ENCODE measurements around the gene TF.

TF gene

GRCh38 chr3:133829310-133829707 lies 83.1 kb downstream of the TF start:
- no peak overlapping the region for H3K4me3 ChIP-seq (ENCODE audit: low read length)
- TF ChIP-seq CTCF (IDR thresholded peaks at IDR 0.05; ENCODE audit: insufficient read depth, low read depth, low read length, missing control alignments) = no peak
- no peak for DNase-seq (ENCODE audit: low read depth)

GRCh38 chr3:133830071-133830470 lies 83.9 kb downstream of the TF start:
- TF ChIP-seq CTCF (IDR thresholded peaks at IDR 0.05; ENCODE audit: insufficient read depth, low read depth, low read length, missing control alignments) = no peak
- no peak for DNase-seq (ENCODE audit: low read depth)
- H3K4me3 ChIP-seq (ENCODE audit: low read length) = no peak overlapping the region

GRCh38 chr3:133831966-133832801 lies 86.0 kb downstream of the TF start:
- TF ChIP-seq CTCF (IDR thresholded peaks at IDR 0.05; ENCODE audit: insufficient read depth, low read depth, low read length, missing control alignments) = peak; percentile 14
- no peak for DNase-seq (ENCODE audit: low read depth)

GRCh38 chr3:133832802-133833144 lies 86.6 kb downstream of the TF start:
- H3K4me3 ChIP-seq (ENCODE audit: low read length) = no peak overlapping the region
- no peak for DNase-seq (ENCODE audit: low read depth)
- TF ChIP-seq CTCF (IDR thresholded peaks at IDR 0.05; ENCODE audit: insufficient read depth, low read depth, low read length, missing control alignments) = no peak

More at GRCh38 chr3:133831966-133832801, 86.0 kb downstream of the TF start:
- H3K4me3 ChIP-seq (ENCODE audit: low read length) = no peak overlapping the region

GRCh38 chr3:133833267-133833666 lies 87.1 kb downstream of the TF start:
- DNase-seq (ENCODE audit: low read depth) = no peak

GRCh38 chr3:133833880-133834620 lies 87.9 kb downstream of the TF start:
- no peak overlapping the region for H3K4me3 ChIP-seq (ENCODE audit: low read length)
- no peak for DNase-seq (ENCODE audit: low read depth)
- TF ChIP-seq CTCF (IDR thresholded peaks at IDR 0.05; ENCODE audit: insufficient read depth, low read depth, low read length, missing control alignments) = no peak

More at GRCh38 chr3:133833267-133833666, 87.1 kb downstream of the TF start:
- TF ChIP-seq CTCF (IDR thresholded peaks at IDR 0.05; ENCODE audit: insufficient read depth, low read depth, low read length, missing control alignments) = no peak
- no peak overlapping the region for H3K4me3 ChIP-seq (ENCODE audit: low read length)

Measured in epithelial cell of esophagus (primary cell).